GM06990 (cell line): ENCODE results near the gene PIKFYVE.

Source experiments
- DNase-seq: peaks from one replicate; pipeline ENCODE4 v3.0.0-alpha.2; 2011; ENCODE audit not compliant: insufficient read length; ENCODE audit errors: extremely low read depth
- H3K27me3 ChIP-seq: replicated peaks from 2 replicates; pipeline ENCODE4 v1.6.0; 2011; ENCODE audit warnings: low read length; ENCODE audit not compliant: control insufficient read depth, insufficient read depth
- H3K36me3 ChIP-seq: 2 replicates; pipeline ENCODE4 v1.5.1; 2011; ENCODE audit warnings: low read length; ENCODE audit not compliant: control insufficient read depth, insufficient read depth
- H3K4me3 ChIP-seq: replicated peaks from 2 replicates; pipeline ENCODE4 v1.5.1; 2011; ENCODE audit warnings: low read depth, mild to moderate bottlenecking, control low read depth, low read length
- CTCF ChIP-seq: IDR thresholded peaks from 2 replicates; pipeline ENCODE4 v1.5.1; 2011; ENCODE audit warnings: low read length, control low read depth, mild to moderate bottlenecking, inconsistent platforms; ENCODE audit not compliant: insufficient read depth, poor library complexity, severe bottlenecking

PIKFYVE gene

GRCh38 chr2:208234786-208235185, 31.3 kb upstream of the PIKFYVE start:
- Histone ChIP-seq H3K36me3 (peaks cover 6% of the 10 kb centered on the region), H3K4me3 (no peak overlapping the region), H3K27me3 (no peaks in the 10 kb centered on the region)
- TF ChIP-seq CTCF: no peak
- DNase-seq: no peak

GRCh38 chr2:208235860-208236259, 30.2 kb upstream of the PIKFYVE start:
- Histone ChIP-seq H3K36me3 (peaks cover 6% of the 10 kb centered on the region), H3K27me3 (no peaks in the 10 kb centered on the region), H3K4me3 (no peak overlapping the region)
- DNase-seq: no peak
- TF ChIP-seq CTCF: no peak

- no peak for DNase-seq
- no peaks in the 10 kb centered on the region for H3K27me3 ChIP-seq
- no peak for TF ChIP-seq CTCF
- no peak overlapping the region for H3K4me3 ChIP-seq
- H3K36me3 ChIP-seq: peaks cover 9% of the 10 kb centered on the region
These were observed 26.1 kb upstream of the PIKFYVE start for GRCh38 chr2:208239770-208240493.

- H3K27me3 ChIP-seq: no peaks in the 10 kb centered on the region
- no peak for DNase-seq
- H3K36me3 ChIP-seq: peaks cover 9% of the 10 kb centered on the region
- no peak for TF ChIP-seq CTCF
- no peak overlapping the region for H3K4me3 ChIP-seq
These were observed 25.3 kb upstream of the PIKFYVE start for GRCh38 chr2:208240619-208241209.

- Histone ChIP-seq H3K36me3 (peaks cover 10% of the 10 kb centered on the region), H3K27me3 (no peaks in the 10 kb centered on the region), H3K4me3 (no peak overlapping the region)
- TF ChIP-seq CTCF: no peak
- no peak for DNase-seq
These were observed 21.6 kb upstream of the PIKFYVE start for GRCh38 chr2:208244422-208244821.

- DNase-seq: no peak
- H3K36me3 ChIP-seq: peaks cover 9% of the 10 kb centered on the region
- no peak for TF ChIP-seq CTCF
These were observed 20.3 kb upstream of the PIKFYVE start for GRCh38 chr2:208245746-208246145.

More at GRCh38 chr2:208245746-208246145, 20.3 kb upstream of the PIKFYVE start:
- no peaks in the 10 kb centered on the region for H3K27me3 ChIP-seq
- H3K4me3 ChIP-seq: no peak overlapping the region
